Right atrium auricular region (tissue), 2 donors: ENCODE measurements around the gene TEX35. TPM values are rescaled to one million over a fixed set of nuclear protein-coding genes. Genes with fewer than 3 reads are reported as not detected.
A peak's percentile ranks its signal among the peaks of the same experiment; 100 is the strongest.

ENCODE experiments used
- DNase-seq: peaks from one replicate; pipeline ENCODE4 v3.0.0-alpha.2; 2019; ENCODE audit warnings: low spot score
- H3K27ac ChIP-seq, 2 donors: fragments of 200-600 bp; sonication (generic); 1 replicate in 1 of 2; 2 replicates in 1 of 2; pipeline ENCODE4 v1.5.1; 2016 to 2019
- H3K27me3 ChIP-seq, 2 donors: fragments of 200-600 bp; sonication (generic); one replicate each; pipeline versions ENCODE4 v1.5.1 to v1.6.0; 2017 to 2019
- H3K36me3 ChIP-seq: fragments of 200-600 bp; sonication (generic); one replicate; pipeline ENCODE4 v1.5.1; 2016
- H3K4me1 ChIP-seq, 2 donors: fragments of 200-600 bp; sonication (generic); one replicate each; pipeline versions ENCODE4 v1.5.1 to v1.6.0; 2017 to 2019
- H3K4me3 ChIP-seq, 2 donors: fragments of 200-600 bp; sonication (generic); 1 replicate in 1 of 2; 2 replicates in 1 of 2; pipeline ENCODE4 v1.5.1; 2017 to 2019; ENCODE audit warnings: mild to moderate bottlenecking in 1 of 2, moderate library complexity in 1 of 2
- H3K9me3 ChIP-seq, 2 donors: fragments of 200-600 bp; sonication (generic); one replicate each; pipeline ENCODE4 v1.5.1; 2019
- CTCF ChIP-seq, 2 donors: fragments of 200-600 bp; sonication (generic); IDR thresholded peaks; one replicate each; pipeline ENCODE4 v1.5.1; 2019; ENCODE audit warnings: antibody characterized with exemption in 2 of 2
- total RNA-seq, 2 donors: library from RNA; depleted of rRNA; stranded (reverse); fragments of >200 nt; gene quantifications; one replicate each; pipeline ENCODE4 v1.1.0, GENCODE V29; 2016

Gene TEX35
- total RNA-seq, 2 donors from 2014 or later, result 0.33 TPM; not detected in 1

- no peaks in the 10 kb centered on the region for H3K27me3 ChIP-seq
- peaks cover 0 to 36% of the 10 kb centered on the region in 2 donors for H3K4me1 ChIP-seq
- no peak overlapping the region for H3K4me3 ChIP-seq
- H3K27ac ChIP-seq, result peak overlapping the region in 1 of 2 donors; percentile 93
- DNase-seq, result no peak
- no peaks in the 10 kb centered on the region for H3K36me3 ChIP-seq
- no peak for TF ChIP-seq CTCF (IDR thresholded peaks at IDR 0.05)
- no peaks in the 10 kb centered on the region for H3K9me3 ChIP-seq
Observed at GRCh38 chr1:178538192-178538916, 25.4 kb downstream of the TEX35 start.

- no peak for TF ChIP-seq CTCF (IDR thresholded peaks at IDR 0.05)
- Histone ChIP-seq H3K9me3 (no peaks in the 10 kb centered on the region), H3K4me3 (no peak overlapping the region), H3K36me3 (no peaks in the 10 kb centered on the region), H3K4me1 (peaks cover 0 to 44% of the 10 kb centered on the region in 2 donors), H3K27me3 (no peaks in the 10 kb centered on the region), H3K27ac (no peak overlapping the region)
- no peak for DNase-seq
Observed at GRCh38 chr1:178539291-178539690, 26.4 kb downstream of the TEX35 start.

- TF ChIP-seq CTCF (IDR thresholded peaks at IDR 0.05), result no peak
- H3K27me3 ChIP-seq, result no peaks in the 10 kb centered on the region
- H3K36me3 ChIP-seq, result no peaks in the 10 kb centered on the region
- H3K27ac ChIP-seq, result no peak overlapping the region
- H3K4me3 ChIP-seq, result no peak overlapping the region
- H3K9me3 ChIP-seq, result no peaks in the 10 kb centered on the region
- no peak for DNase-seq
- H3K4me1 ChIP-seq, result peaks cover 0 to 44% of the 10 kb centered on the region in 2 donors
Observed at GRCh38 chr1:178540204-178540603, 27.3 kb downstream of the TEX35 start.

- TF ChIP-seq CTCF (IDR thresholded peaks at IDR 0.05), result no peak
- no peak overlapping the region for H3K4me3 ChIP-seq
- H3K27me3 ChIP-seq, result no peaks in the 10 kb centered on the region
- no peaks in the 10 kb centered on the region for H3K9me3 ChIP-seq
- no peaks in the 10 kb centered on the region for H3K36me3 ChIP-seq
- H3K4me1 ChIP-seq, result peaks cover 0 to 44% of the 10 kb centered on the region in 2 donors
- H3K27ac ChIP-seq, result no peak overlapping the region
- DNase-seq, result no peak
Observed at GRCh38 chr1:178540646-178541045, 27.7 kb downstream of the TEX35 start.

GRCh38 chr1:178541379-178541778, 28.5 kb downstream of the TEX35 start:
- TF ChIP-seq CTCF (IDR thresholded peaks at IDR 0.05), result no peak
- H3K4me3 ChIP-seq, result peak overlapping the region in 1 of 2 donors; percentile 69
- H3K27me3 ChIP-seq, result no peaks in the 10 kb centered on the region
- H3K9me3 ChIP-seq, result no peaks in the 10 kb centered on the region
- peaks cover 0 to 44% of the 10 kb centered on the region in 2 donors for H3K4me1 ChIP-seq
- no peak for DNase-seq
- peak overlapping the region in 1 of 2 donors; percentile 80 for H3K27ac ChIP-seq
- H3K36me3 ChIP-seq, result no peaks in the 10 kb centered on the region
